ENCODE measurements around the gene ADAMTSL3.

GRCh38 chr15:83721981-83722380 lies 68.1 kb downstream of the ADAMTSL3 start:
- no peak for TF ChIP-seq CTCF (IDR thresholded peaks at IDR 0.05)
- no peak for TF ChIP-seq EP300 (IDR thresholded peaks at IDR 0.05)
- no peak for TF ChIP-seq POLR2A (IDR thresholded peaks at IDR 0.05)

All from sigmoid colon (tissue), 4 donors.